ENCODE data around the gene TNIP2.

The TNIP2 gene

DNA sequence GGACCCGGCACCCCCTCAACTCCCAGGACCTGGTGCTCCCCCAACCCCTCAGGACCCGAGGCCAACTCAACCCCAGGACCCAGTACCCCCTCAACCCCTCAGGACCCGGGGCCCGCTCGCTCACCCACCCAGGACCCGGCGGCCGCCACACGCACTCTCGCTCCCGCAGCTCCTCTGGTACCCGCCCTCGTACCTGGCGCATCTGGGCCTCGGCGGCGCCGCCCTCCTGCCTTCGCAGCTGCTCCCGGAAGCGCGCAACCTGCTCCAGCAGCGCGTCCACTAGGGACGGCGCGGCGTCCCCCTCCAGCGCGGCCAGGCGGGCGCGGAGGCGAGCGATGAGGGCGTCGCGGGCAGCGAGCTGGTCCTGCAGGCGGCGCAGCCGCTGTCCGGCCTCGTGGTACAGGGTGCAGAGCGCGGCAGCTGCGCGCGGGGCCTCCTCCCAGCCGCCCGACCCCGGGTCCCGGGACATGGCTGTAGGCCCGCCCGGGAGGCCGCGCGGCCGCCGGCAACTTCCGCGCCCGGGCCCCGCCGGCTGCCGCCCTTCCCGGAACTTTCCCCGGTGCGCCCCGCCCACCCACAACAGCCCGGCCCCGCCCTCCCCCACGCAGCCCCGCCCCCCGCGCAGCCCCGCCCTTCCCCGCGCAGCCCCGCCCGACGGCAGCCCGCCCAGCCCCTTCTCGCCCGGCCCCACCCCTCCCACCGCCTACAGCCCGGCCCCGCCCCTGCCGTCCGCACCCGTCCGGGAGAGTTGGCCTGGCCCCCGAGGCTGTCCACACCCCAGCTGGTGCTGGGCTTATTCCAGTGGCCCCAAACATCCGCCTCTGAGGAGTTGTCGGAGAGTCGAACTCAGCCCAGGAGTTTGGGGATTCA, at the start of gene TNIP2:
TNIP2 (minus strand) TSS at position 516 of the 870 bp plus-strand sequence; CDS start at position 469, 47 bp downstream.
- peak; percentile 66 to 68 for DNase-seq (ENCODE audit: low read depth in 2 of 2)

- no peak for DNase-seq (ENCODE audit: low read depth in 2 of 2)
Measured at GRCh38 chr4:2804973-2805501, 48.9 kb upstream of the TNIP2 start.

DNA sequence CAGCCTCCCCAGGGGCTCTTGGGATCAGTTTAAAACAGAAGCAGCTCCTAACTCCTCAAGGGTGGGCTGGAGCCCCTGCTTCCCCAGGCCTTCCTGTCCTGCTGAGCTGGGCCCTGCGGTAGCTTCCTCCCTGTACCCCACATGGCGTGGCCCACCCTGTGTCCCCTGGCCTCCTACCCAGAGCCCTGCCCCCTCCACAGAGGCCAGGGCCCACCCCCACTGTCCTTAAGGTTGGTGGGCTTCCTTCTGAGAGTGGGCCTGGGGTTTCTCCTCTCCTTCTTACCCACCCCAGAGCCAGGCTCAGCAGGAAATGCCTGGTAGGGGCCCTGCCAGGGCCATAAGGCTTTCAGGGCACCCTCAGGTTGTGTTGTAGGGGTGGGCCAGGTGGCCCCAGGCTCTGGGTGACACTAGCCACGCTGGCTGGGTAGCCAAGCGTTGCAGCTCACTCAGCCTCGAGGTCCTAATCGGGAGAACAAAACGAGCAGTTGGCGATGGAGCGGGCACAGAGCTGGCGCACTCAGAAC, 48.4 kb upstream of the TNIP2 start:
- DNase-seq (ENCODE audit: low read depth in 2 of 2) = no peak

DNA sequence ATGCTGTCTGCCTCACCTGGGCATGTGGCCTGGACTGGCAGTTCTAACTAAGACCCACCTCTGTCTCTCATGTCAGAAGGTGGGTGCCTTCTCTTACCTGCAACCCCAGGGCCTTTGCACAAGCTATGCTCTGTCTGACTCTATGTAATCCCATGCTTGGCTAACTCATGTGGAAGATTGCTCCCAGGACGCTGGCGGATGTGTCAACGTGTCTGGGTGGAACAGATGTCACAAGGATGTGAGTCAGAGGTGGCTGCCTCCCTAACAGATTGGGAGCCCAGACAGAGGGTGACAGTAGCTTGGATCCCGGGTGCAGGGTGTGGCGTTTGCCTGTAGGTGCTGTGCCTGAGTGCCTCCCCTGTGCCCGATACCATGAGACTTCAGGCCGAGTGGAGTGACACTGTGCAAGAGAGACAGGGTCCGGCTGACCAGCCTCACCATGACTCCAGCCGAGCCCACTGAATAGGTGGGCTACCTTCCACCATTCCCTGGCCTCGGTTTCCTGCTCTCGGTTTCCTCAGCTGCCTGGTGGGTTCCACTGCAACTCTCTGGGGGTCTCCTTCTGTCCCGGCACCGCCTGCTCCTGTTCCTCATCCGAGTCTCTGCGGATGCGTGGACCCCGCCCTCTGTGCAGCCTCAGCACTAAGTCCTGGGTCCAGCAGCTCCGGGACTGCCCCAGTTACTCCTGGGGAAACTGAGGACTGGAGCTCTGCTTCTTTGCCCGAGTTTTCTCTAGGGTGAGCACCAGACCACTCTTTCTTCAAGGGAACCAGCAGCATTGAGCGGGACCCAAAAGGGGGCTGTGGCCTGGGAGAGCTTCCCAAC, 47.7 kb upstream of the TNIP2 start:
- DNase-seq (ENCODE audit: low read depth in 2 of 2) = no peak

DNA sequence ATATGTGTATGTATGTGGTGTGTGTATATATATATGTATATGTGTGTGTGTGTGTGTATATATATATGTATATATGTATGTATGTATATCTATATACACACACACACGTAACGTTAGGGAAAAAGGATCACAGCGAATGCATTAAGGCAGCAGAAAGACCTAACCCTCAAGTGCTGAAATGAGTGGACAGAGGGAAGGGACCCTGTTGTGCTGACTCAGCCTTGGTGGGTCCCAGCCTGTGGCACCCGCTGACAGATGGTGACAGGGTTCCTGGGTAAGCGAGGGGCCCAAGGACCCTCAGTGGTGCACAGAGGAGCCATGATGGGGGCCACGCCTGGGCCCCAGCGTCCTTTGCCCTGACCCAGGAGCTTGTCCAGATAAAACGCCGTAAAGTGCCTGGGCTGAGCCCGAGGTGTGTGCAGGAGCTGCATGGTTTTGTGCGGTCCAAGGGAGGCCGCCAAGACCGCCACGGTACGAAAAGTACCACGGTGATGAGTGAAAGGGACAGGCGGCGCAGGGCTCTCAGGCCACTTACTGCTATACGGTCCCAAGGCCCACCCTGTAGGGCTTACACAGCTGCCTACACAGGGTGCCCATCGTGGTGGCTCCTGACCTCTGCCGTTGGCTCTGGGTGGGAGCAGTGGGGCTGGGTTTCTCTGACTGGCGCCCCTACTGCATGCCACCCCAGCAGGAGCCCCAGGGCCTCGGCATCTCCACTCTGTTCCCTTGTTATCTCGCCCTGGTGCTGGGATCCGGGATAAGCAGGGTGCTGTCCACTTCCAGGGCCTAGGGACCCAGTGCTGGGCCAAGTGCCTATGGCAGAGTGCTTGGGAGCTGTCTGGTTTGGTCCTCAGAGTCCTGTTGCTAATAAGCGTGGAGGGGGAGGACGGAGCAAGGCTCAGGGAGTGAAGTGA, 46.7 kb upstream of the TNIP2 start:
- DNase-seq (ENCODE audit: low read depth in 2 of 2) = no peak

- no peak for DNase-seq (ENCODE audit: low read depth in 2 of 2)
Measured at GRCh38 chr4:2800691-2801596, 44.8 kb upstream of the TNIP2 start.

DNA sequence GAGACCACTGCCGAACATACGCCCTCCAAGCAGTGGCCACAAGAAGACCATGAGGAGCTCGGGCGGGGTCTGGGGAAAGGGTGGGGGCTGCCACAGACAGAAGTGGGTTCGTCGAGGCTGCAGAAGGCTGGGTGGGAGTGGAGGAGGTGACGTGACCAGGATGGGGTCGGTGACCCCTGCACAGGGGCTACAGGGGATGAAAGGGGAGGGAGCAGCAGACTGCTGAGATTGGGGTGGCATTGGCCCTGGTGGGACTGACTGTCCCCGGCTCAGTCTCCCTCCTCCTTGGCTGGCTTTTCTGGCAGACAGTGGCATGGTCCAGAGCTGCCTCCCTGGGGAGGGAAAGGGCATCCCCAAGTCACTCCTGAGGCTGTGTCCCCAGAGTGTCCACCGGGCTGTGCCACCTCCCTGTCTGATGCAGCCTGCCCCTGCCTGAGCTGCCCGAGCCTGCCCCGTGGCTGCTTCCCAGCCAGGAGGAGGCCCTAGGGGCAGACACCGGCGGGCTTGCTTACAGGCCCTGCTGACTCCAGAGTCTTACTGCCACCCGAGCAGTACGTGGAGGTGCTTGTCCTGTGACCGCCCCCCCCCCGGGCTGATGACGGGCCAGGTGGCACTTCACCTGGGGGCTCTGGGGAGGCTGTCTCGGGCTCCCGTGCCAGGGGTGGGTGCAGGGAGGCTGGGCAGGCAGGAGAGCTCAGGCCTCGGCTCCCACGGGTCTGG, 44.0 kb upstream of the TNIP2 start:
- DNase-seq (ENCODE audit: low read depth in 2 of 2) = no peak

GRCh38 chr4:2799224-2799911, 43.2 kb upstream of the TNIP2 start:
- no peak for DNase-seq (ENCODE audit: low read depth in 2 of 2)

- no peak for DNase-seq (ENCODE audit: low read depth in 2 of 2)
Measured at GRCh38 chr4:2798399-2799223, 42.5 kb upstream of the TNIP2 start.

DNA sequence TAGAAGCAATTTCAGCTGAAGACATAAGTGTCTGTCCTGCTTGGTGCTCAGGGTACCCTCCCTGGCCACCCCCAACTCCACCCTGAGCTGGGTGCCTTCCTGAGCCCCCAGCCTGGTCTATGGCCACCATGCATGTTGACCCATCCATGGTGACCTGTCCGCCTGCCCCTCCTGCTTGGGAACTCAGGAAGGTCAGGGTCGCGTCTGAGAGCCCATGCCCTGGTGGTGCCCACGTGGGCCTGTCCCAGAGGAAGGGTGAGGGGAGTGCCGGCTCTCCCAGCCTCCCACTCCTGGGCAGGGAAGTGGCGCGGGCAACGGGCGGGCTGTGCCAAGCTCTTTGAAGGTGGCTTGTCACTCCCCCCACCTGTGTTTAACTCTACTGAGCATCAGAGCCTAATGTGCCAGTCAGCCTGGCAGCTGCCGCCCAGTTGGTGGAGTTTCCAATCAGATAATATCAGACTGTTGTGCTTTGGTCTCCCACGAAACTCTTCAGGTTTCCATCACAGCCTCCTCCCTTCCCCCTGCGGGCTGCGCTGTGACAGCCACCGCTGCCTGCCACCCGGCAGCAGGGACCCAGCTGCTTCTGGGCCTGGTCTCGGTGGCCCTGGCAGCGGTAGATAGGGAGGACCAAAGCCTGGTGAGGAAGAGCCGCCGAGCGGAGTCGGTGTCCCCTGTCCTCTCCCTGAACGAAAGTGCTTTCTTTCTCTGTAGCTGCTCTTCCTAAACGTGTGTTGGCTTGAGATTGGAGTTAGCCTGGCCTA, 41.6 kb upstream of the TNIP2 start:
- no peak for DNase-seq (ENCODE audit: low read depth in 2 of 2)

- no peak for DNase-seq (ENCODE audit: low read depth in 2 of 2)
Measured at GRCh38 chr4:2796849-2797544, 40.9 kb upstream of the TNIP2 start.

DNA sequence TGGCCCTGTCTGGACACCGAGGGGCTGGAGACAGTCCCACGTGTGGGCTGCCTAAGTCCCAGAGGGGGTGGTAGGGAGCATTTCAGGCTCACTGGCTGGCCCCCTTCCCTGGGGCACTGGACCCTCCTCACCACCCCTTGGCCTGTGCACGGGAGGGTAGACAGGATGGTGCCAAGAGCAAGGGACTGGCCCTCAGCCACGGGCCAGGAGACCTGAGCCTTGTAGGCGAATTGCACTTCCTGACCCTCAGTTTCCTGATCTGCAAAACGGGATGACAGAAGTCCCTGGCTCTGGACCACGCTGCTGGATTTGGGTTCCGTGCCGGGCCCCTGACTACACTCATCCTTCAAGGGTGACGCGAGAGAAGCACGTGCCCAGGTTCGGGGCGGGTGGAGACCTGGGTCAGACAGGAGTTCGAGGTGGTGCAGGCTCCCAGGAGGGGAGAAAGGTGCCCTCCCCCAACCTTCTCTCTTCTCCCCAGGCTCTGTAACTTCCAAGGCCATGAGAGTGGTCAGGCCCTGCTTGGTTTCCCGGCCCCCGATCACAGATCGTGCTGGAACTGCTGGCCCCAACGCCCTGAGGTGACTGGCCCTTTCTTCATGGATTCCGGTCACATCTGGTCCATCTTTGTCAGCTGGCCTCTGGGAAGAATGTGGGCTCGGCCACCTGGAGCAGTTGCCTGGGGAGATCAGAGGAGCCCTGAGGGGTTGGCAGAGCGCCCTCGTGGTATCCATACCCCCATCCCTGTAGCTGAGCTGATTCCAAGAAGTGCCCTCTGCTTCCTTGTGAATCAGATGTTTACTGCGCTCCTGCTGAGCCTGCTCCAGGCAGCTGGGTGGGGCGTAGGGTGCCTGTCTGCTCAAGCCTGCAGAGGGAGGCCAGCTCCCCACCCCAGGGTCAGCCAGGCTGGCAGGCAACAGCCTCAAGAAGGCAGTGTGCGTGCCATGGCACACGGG, 40.0 kb upstream of the TNIP2 start:
- no peak for DNase-seq (ENCODE audit: low read depth in 2 of 2)

DNA sequence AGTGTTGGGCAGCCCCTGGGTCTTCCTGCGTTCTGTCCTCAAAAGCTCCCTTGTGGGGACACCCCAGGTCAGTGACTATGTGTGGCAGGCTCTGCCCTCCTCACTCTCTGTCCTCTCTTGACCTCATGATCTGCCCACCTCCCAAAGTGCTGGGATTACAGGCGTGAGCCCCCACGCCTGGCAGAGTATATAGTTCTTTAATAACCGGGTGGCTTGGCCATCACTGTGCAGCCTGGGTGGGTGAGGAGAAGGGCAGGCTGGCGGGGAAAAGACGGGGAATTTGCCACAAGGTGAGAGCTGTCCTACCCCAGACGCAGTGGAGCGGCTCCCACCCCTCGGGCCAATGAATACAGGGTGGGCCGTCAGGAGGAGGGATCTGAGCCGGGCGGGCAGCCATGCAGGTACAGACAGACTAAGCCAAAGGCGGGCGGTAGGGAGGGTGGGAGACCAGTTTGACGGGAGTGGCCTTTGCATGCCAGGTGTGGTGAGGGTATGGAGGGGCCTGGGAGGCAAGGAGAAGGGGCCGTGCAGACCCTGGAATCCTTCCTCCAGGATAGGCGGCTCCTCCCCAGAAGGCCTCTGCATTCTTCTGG, 39.3 kb upstream of the TNIP2 start:
- DNase-seq (ENCODE audit: low read depth in 2 of 2) = no peak

DNA sequence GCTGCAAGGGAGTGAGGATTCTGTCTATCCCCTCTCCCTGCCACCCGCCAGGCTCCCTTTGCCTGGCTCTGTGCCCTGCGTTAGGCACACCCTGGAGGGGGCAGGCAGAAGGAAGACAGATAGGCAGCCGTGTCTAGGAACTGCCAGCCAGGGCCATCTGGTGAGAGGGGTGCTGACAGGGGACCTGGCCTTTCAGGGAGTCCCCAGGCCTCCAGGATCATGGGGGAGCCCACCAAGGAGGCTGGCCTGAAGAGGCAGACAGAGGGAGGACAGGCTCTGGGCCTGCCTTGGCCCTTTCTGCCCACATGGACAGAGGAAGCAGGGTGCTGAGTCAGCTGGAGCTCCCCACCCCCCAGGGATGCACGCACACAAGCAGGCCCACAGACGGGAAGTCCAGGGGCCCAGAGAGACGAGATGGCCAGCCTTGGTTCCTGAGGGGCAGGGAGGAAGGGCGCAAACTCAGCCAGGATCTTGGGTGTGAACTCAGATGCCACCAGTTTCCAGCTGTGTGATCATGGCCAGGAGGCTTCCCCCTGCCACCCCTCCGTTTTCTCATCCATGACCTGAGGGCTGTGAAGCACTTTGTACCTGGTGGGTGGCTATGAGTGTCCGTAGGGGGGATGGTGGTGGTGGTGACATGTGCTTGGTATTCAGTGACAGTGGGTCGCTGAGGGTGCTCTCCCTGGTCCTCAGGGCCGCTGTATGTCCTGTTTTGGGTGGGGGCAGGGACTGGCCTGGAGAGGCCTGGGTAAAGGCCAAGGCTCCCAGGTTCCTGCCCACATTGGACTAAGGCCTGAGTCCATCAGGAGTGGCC, 38.6 kb upstream of the TNIP2 start:
- no peak for DNase-seq (ENCODE audit: low read depth in 2 of 2)
